IMR-90 (cell line): ENCODE measurements around the gene SMCHD1. TPM values are rescaled to one million over a fixed set of nuclear protein-coding genes. Genes with fewer than 3 reads are reported as not detected.

Experiments used
- ATAC-seq: fragments of 200-7000 bp; cut with Tn5 transposase; 2 replicates; pipeline ENCODE4 v1.9.1; 2020; ENCODE audit warnings: low read depth, mild to moderate bottlenecking, moderate library complexity
- BruUV-seq: library from RNA; stranded (reverse); fragments of 400-500 nt; replicated peaks from 2 replicates; lab custom pipeline; 2021; lab: Mats Ljungman, UMichigan
- CTCF ChIA-PET: fragments of 300-600 bp; formaldehyde crosslinking; extraction: SDS; loops from one replicate; lab custom pipeline; 2021; ENCODE audit warnings: antibody characterized with exemption; lab: Yijun Ruan, JAX
- POLR2A ChIA-PET: fragments of 300-600 bp; sonication (Branson Sonifier 250); formaldehyde crosslinking; loops from one replicate; lab custom pipeline; 2022; ENCODE audit warnings: antibody characterized with exemption; ENCODE audit not compliant: unreplicated experiment; lab: Charles Lee
- DNase-seq: peaks from one replicate; pipeline ENCODE4 v3.0.0; 2013
- H2AFZ ChIP-seq: replicated peaks from 2 replicates; pipeline ENCODE3; 2013; ENCODE audit warnings: low read length, mild to moderate bottlenecking; ENCODE audit not compliant: poor library complexity
- H2AK5ac ChIP-seq: 2 replicates; pipeline ENCODE4 v1.6.1; 2013; ENCODE audit warnings: low read depth, low read length, inconsistent platforms
- H2AK9ac ChIP-seq: replicated peaks from 2 replicates; pipeline ENCODE3; 2013; ENCODE audit warnings: mild to moderate bottlenecking, low read depth, low read length, moderate library complexity; ENCODE audit not compliant: poor library complexity
- H2BK120ac ChIP-seq: 2 replicates; pipeline ENCODE4 v1.6.1; 2013; ENCODE audit warnings: low read depth, low read length, inconsistent platforms
- H2BK15ac ChIP-seq: 3 replicates; pipeline ENCODE4 v1.6.1; 2013; ENCODE audit warnings: low read depth, low read length, inconsistent platforms
- H2BK20ac ChIP-seq: 2 replicates; pipeline ENCODE4 v1.6.1; 2013; ENCODE audit warnings: low read depth, mild to moderate bottlenecking, inconsistent platforms, low read length, moderate library complexity
- H2BK5ac ChIP-seq: 2 replicates; pipeline ENCODE4 v1.6.1; 2013; ENCODE audit warnings: mild to moderate bottlenecking, low read depth, low read length, inconsistent platforms; ENCODE audit not compliant: poor library complexity, severe bottlenecking
- H3K14ac ChIP-seq: replicated peaks from 2 replicates; pipeline ENCODE4 v1.6.1; 2013; ENCODE audit warnings: low read depth, low read length, inconsistent platforms
- H3K18ac ChIP-seq: 2 replicates; pipeline ENCODE4 v1.6.1; 2013; ENCODE audit warnings: low read depth, low read length, control low read depth
- H3K23ac ChIP-seq: 2 replicates; pipeline ENCODE4 v1.6.1; 2013; ENCODE audit warnings: low read depth, low read length, inconsistent platforms
- H3K27ac ChIP-seq: 2 replicates; pipeline ENCODE4 v1.5.1; 2013; ENCODE audit warnings: mild to moderate bottlenecking, control low read depth, low read length; ENCODE audit not compliant: insufficient read depth
- H3K27me3 ChIP-seq: 2 replicates; pipeline ENCODE4 v1.6.1; 2013; ENCODE audit warnings: low read length; ENCODE audit not compliant: control insufficient read depth, insufficient read depth
- H3K36me3 ChIP-seq: 2 replicates; pipeline ENCODE4 v1.6.1; 2013; ENCODE audit warnings: low read length, mixed read lengths; ENCODE audit not compliant: control insufficient read depth, insufficient read depth
- H3K4ac ChIP-seq: 2 replicates; pipeline ENCODE4 v1.6.1; 2013; ENCODE audit warnings: low read depth, low read length, inconsistent platforms
- H3K4me1 ChIP-seq: 2 replicates; pipeline ENCODE4 v1.6.1; 2013; ENCODE audit warnings: low read length, mixed read lengths; ENCODE audit not compliant: control insufficient read depth, insufficient read depth
- H3K4me2 ChIP-seq: 2 replicates; pipeline ENCODE4 v1.6.1; 2013; ENCODE audit warnings: low read depth, mild to moderate bottlenecking, control low read depth, low read length, moderate library complexity
- H3K4me3 ChIP-seq: 2 replicates; pipeline ENCODE4 v1.5.1; 2013; ENCODE audit warnings: low read depth, mild to moderate bottlenecking, control low read depth, low read length, moderate library complexity; ENCODE audit not compliant: insufficient read depth
- H3K56ac ChIP-seq: 2 replicates; pipeline ENCODE4 v1.6.1; 2013; ENCODE audit warnings: low read length, inconsistent platforms; ENCODE audit not compliant: insufficient read depth; ENCODE audit errors: extremely low read depth
- H3K79me1 ChIP-seq, 2 experiments: 2 replicates each; pipeline ENCODE4 v1.6.1; 2013; ENCODE audit warnings: low read length in 2 of 2, inconsistent platforms in 1 of 2, low read depth in 1 of 2
- H3K9ac ChIP-seq: 2 replicates; pipeline ENCODE4 v1.6.1; 2013; ENCODE audit warnings: low read depth, low read length, control low read depth
- H3K9me1 ChIP-seq: 2 replicates; pipeline ENCODE4 v1.6.1; 2013; ENCODE audit warnings: low read length, inconsistent platforms; ENCODE audit not compliant: insufficient read depth
- H3K9me3 ChIP-seq: 2 replicates; pipeline ENCODE4 v1.6.1; 2013; ENCODE audit warnings: low read length; ENCODE audit not compliant: control insufficient read depth, insufficient read depth
- H4K20me1 ChIP-seq: 2 replicates; pipeline ENCODE4 v1.6.1; 2013; ENCODE audit warnings: low read length, inconsistent platforms; ENCODE audit not compliant: insufficient read depth
- H4K5ac ChIP-seq: 2 replicates; pipeline ENCODE4 v1.6.1; 2013; ENCODE audit warnings: mild to moderate bottlenecking, low read depth, low read length, control low read depth
- H4K8ac ChIP-seq, 2 experiments: 2 replicates each; pipeline ENCODE4 v1.6.1; 2013; ENCODE audit warnings: low read depth in 2 of 2, low read length in 2 of 2, control low read depth in 1 of 2, inconsistent platforms in 1 of 2
- H4K91ac ChIP-seq: 2 replicates; pipeline ENCODE4 v1.6.1; 2013; ENCODE audit warnings: low read depth, low read length, inconsistent platforms; ENCODE audit not compliant: insufficient read depth
- CHD1 ChIP-seq: IDR thresholded peaks from 2 replicates; pipeline ENCODE4 v1.6.1; 2012; ENCODE audit warnings: low read depth, low read length, improper control_type of control experiment
- RCOR1 ChIP-seq: IDR thresholded peaks from 2 replicates; pipeline ENCODE4 v1.6.1; 2012; ENCODE audit warnings: mild to moderate bottlenecking, low read length, improper control_type of control experiment; ENCODE audit not compliant: insufficient replicate concordance
- WGBS, 2 experiments: methylation state at CpG; one replicate each; pipeline versions ENCODE4 v1.1.5 to v1.1.7; 2013; ENCODE audit warnings: missing lambda C conversion rate in 2 of 2; ENCODE audit not compliant: insufficient read length in 1 of 2; ENCODE audit errors: extremely low coverage in 2 of 2; 5-methylcytosine and 5-hydroxymethylcytosine counted together
- dilution Hi-C: fragments of 300-500 bp; cut with HindIII; formaldehyde crosslinking; loops from one replicate; pipeline ENCODE4 v1.14.3; 2018; ENCODE audit warnings: low sequenced_read_pairs; ENCODE audit not compliant: unreplicated experiment
- in situ Hi-C: fragments of 300-500 bp; cut with MboI; formaldehyde crosslinking; loops from 3 replicates; pipeline ENCODE4 v1.14.3; 2019; ENCODE audit warnings: low sequenced_read_pairs, inconsistent platforms, mixed read lengths
- intact Hi-C: fragments of 100-400 bp; cut with micrococcal nuclease; formaldehyde crosslinking; loops from 2 replicates; pipeline ENCODE4 v1.10.0; 2022
- polyA plus RNA-seq, 3 experiments: library from polyadenylated mRNA; depleted of rRNA; stranded (reverse); fragments of >200 nt; gene quantifications; 2 replicates each; pipeline ENCODE4 v1.2.3, GENCODE V29; 2012; ENCODE audit warnings: low replicate concordance in 1 of 3
- total RNA-seq: library from RNA; depleted of rRNA; stranded (reverse); fragments of >200 nt; gene quantifications from 2 replicates; pipeline ENCODE4 v1.2.3, GENCODE V29; 2012
- TF ChIP-seq, protein P1 (sequence below): fragments of 150-350 bp; IDR thresholded peaks from 2 replicates; pipeline ENCODE4 v1.6.1; 2017; ENCODE audit warnings: mild to moderate bottlenecking, antibody characterized with exemption, low read length, low read depth

SMCHD1 gene
- total and polyA plus RNA-seq, 2 of the 4 experiments (the other 2 are of a cell fraction), result 14.8 to 47.3 TPM

DNA sequence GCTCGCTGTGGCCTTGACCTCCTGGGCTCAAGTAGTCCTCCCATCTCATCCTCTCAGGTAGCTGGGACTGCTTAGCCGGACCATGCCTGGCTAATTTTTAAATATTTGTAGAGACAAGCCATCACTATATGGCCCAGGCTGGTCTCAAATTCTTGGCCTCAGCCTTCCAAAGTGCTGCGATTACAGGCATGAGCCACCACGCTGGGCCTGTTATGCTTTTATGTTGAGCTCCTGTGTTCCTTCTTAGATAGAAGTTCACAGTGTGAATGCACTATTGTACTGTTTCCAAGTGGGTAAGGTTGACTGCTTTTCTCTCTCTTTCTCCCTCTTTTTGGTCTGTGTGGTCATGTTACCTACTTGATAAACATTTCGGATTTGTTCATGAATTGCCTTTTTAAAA lies 61.9 kb downstream of the SMCHD1 start:
- Histone ChIP-seq H3K79me1 (peaks cover 38 to 47% of the 10 kb centered on the region in 2 experiments), H3K4ac (no peak overlapping the region), H2BK120ac (no peak overlapping the region), H3K9ac (no peak overlapping the region), H3K36me3 (peaks cover 36% of the 10 kb centered on the region), H3K56ac (no peak overlapping the region), H2AFZ (no peak overlapping the region), H4K8ac (no peak overlapping the region), H3K27ac (no peak overlapping the region), H3K9me1 (peaks cover 21% of the 10 kb centered on the region), H2BK5ac (no peak overlapping the region), H2AK5ac (no peak overlapping the region), H3K23ac (no peak overlapping the region), H3K9me3 (no peaks in the 10 kb centered on the region), H3K4me2 (no peak overlapping the region), H4K91ac (no peak overlapping the region), H2BK15ac (no peak overlapping the region), H4K20me1 (peaks cover 20% of the 10 kb centered on the region), H3K14ac (no peak overlapping the region), H2BK20ac (no peak overlapping the region), H3K27me3 (no peaks in the 10 kb centered on the region), H3K4me1 (peaks cover 6% of the 10 kb centered on the region), H3K4me3 (no peak overlapping the region), H3K18ac (no peak overlapping the region), H2AK9ac (no peak overlapping the region), H4K5ac (no peak overlapping the region)
- in situ Hi-C loops (no loop called here), dilution Hi-C loops (no loop called here), intact Hi-C loops (no loop called here)
- no TSS peak for BruUV-seq
- DNase-seq, result no peak
- TF ChIP-seq CHD1, result no peak
- TF ChIP-seq, protein P1, sequence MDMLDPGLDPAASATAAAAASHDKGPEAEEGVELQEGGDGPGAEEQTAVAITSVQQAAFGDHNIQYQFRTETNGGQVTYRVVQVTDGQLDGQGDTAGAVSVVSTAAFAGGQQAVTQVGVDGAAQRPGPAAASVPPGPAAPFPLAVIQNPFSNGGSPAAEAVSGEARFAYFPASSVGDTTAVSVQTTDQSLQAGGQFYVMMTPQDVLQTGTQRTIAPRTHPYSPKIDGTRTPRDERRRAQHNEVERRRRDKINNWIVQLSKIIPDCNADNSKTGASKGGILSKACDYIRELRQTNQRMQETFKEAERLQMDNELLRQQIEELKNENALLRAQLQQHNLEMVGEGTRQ, result no peak
- TF ChIP-seq RCOR1, result no peak
- ATAC-seq, result no peak
- ChIA-PET POLR2A (no interaction called here), CTCF (no interaction called here)
- 83% methylated on average over 1 of the region's 5 CpGs; no CpG with 5 or more reads in 1 of the 2 experiments for WGBS, 2 experiments
